Kidney glomerular epithelial cell (primary cell): Measurements from ENCODE around the gene JMJD7.

Experiments
- DNase-seq: peaks from one replicate; lab custom pipeline; 2025; lab: John Stamatoyannopoulos, UW

JMJD7 gene

DNA sequence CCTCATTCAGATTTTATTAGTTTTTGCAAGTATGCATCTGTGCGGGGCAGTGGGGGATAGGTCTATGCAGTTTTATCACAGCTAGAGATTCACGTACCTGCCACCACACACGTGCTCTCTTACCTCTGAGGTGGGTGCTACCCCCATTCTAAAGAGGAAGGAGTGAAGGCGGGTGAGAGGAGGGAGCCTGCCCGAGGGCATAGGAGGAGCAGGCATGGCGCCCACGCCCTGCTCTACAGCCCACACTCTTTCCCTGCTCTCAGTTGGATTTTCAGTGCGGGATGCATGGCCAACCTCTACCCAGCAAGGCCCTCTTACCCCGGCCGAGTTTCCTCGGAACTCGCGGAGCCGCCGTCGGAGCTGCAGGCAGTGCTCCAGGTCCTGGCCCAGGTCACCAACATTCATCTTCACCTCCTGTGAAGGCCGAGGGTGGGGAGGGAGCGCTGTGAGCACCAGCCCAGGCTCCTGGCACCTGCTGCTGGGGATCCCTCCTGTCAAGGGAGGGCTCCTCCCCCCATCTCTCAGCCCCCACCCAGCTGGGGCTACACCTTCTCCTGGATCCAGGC is 37.7 kb downstream of the JMJD7 start:
- no peak for DNase-seq

DNA sequence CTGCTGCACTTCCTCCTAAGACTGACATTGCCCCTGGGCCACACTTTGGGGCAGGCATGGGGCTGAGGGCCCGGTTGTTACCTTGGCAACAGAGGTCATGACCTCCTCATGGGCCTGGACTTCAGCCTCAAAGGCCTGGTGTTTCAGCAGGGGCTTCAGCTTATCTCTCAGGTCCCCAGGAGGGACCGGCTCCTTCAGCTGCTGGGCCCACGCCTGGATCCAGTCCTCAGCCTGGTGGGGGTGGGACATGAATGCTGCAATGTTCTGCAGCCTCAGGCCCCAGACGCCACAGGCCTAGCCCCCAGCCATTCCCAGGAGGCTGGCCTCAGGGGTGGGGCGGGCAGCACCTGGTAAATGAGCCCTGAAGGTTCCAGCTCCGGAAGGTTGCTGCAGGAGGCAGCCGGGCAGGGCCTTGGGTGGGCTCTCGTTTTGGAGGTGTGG is 38.4 kb downstream of the JMJD7 start:
- DNase-seq = no peak

- no peak for DNase-seq
Observed at GRCh38 chr15:41866872-41867579, 39.1 kb downstream of the JMJD7 start.

- no peak for DNase-seq
Observed at GRCh38 chr15:41868321-41868720, 40.4 kb downstream of the JMJD7 start.

DNA sequence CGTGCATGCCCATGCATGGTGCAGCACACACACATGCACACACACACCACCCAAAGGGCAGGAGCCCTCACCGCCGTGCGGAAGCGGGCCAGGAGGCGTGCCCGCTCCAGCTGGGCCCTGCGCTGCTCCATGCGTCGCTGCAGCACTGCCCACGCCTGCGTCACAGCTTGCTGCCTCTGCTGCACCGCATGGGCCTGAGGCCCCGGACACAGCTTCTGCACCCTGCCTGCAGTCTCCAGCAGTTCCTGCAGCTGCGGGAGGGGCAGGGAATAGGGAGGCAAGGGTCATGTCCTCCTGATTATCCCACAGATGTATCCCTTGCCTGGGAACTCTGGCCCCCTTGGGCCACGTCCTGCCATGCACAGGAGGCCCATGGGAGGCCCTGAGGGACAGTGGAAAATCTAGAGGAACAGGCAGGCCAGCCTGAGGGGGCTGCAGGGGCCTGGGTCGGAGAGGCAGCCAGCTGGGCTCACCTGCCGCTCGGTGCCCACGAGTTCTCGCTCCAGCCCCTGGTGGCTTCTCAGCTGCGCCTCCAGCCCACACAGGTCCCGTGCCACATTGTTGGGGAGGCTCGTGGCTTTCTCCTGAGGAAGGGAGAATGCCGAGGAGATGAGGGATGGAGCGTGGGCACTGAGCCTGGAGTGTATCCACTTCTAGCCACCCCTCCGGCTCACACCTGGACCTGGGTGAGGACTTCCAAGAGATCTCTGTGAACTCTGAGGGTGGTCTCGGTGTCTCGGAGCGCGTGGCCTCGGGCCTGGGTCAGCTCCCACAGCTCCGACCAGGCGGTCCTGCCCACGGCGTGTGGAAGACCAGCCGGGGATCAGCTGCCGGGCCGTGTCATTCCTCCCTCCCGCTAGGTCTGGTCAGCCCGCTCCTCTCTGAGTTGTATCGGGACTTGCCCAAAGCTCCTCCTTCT is 42.1 kb downstream of the JMJD7 start:
- no peak for DNase-seq

- peak; percentile 24 for DNase-seq
Observed at GRCh38 chr15:41870689-41871081, 42.8 kb downstream of the JMJD7 start.

- no peak for DNase-seq
Observed at GRCh38 chr15:41871175-41871905, 43.4 kb downstream of the JMJD7 start.

DNA sequence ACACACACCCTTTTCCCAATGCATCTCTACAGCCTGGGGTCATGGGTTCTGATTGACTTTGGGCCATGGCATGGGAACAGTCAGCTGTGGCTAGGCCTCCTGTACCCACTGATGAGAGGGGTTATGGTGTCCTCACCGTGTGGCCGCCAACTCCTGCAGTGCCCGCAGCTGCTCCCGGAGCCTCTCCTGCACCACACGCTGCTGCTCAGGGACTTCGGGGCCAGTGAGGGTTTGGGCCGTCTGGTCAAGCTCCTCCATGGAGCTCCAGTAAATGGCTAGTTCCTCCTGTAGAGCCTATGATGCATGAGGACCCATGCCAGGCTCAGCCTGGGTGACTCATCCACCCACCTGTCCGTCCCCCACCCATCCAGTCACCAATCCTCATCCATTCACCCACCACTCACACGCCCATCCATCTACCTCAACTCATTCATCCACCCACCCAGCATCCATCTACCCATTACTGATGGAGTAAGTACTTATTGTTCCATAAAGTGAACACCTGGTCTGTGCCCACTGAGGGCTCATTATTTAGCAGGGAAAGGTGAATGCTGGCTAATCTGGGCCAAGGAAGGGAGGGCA is 44.4 kb downstream of the JMJD7 start:
- DNase-seq = no peak

DNA sequence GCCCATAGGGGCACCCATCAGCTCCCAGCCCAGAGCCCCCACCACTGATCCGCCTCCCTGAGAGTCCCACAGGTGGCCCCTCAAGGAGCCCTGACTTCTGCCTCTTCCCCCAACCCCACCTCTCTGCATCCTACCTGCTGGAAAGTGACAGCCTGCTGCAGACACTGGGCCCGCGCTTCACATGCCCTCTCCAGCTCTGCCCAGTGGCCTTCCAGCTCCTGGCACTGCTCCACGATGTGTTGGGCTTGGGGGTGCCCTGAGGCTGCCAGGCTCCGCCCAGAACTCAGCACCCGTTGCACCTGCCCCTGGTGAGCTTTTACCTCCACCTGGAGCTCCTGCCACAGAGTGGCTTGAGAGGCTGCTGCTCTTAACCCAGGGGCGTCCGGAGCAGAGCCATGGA is 45.8 kb downstream of the JMJD7 start:
- DNase-seq = no peak

- no peak for DNase-seq
Observed at GRCh38 chr15:41874736-41875135, 46.8 kb downstream of the JMJD7 start.

DNA sequence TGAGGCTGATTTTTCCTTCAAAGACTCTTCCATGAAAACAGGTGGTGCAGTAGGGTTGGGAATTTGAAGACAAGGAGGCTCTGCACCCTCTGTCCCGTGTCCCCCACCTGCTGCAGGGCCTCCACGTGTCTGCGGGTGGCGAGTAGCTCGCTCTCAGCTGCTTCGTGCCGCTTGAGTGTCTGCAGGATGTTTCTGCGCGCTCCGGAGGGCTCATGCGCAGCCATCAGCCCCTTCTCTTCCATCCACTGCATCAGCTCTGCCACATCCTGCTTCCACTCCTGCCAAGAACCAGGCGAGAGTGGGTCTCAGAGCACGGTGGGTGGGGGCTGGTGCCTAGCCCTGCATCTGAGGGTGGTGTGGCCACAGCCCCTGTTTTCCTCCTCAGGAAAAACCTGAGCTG is 48.1 kb downstream of the JMJD7 start:
- no peak for DNase-seq

- no peak for DNase-seq
Observed at GRCh38 chr15:41876689-41877088, 48.8 kb downstream of the JMJD7 start.

GRCh38 chr15:41877631-41878354 is 49.9 kb downstream of the JMJD7 start:
- DNase-seq = no peak

GRCh38 chr15:41878355-41878699 is 50.4 kb downstream of the JMJD7 start:
- no peak for DNase-seq

DNA sequence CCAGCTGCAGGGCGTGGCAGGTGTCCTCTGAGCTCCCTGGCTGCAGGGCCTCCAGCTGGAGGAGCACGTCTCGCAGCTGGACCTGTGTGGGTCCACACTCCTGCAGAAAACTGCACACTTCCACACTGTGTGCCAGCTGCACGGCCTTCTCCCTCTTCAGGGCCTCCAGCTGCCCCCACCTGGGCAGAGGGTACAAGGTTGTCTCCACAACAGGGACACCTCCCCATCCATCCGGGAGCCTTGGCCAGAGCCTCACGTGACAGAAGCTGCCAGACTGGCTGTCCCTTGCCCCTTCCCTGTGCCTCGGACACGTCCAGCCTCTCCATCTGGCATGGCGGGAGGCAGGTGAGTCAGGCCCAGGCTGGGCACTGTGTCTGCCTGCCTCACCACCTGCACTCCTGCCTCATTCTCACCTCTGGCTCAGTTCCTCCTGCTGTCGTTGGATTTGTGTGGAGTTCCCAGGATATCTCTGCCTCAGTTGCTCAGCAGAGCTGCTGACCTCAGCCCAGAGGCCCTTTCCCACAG is 51.5 kb downstream of the JMJD7 start:
- DNase-seq = no peak

GRCh38 chr15:41880156-41880877 is 52.4 kb downstream of the JMJD7 start:
- DNase-seq = no peak

DNA sequence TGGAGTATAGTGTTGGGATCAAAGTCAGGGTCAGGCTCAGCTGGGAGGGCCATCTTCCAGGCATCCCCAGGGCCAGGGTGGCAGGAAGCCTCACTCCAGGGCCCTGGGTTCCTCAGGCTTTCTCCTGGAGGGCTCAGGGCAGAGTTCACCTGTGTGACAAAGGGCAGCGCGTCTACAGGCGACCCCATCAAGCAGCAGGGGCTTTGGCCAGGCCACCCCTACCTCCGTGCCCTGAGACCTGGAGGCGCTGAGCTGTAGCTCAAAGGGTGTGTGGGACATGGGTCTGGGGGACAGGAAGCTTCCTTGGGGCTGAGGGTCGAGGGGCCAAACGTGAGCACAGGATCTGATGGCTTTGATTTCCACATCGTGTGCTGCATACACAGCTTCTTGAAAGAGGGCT is 53.2 kb downstream of the JMJD7 start:
- DNase-seq = no peak

- DNase-seq = no peak
Observed at GRCh38 chr15:41881550-41881919, 53.6 kb downstream of the JMJD7 start.

GRCh38 chr15:41881920-41882688 is 54.2 kb downstream of the JMJD7 start:
- DNase-seq = no peak
